Activated T-cell treated with anti-CD3 and anti-CD28 coated beads for 1 hour (primary cell): ENCODE results near the gene KCTD5.
"Not testable (repeated sequence)": the region's sequence is repeated elsewhere in the genome, so short reads cannot be mapped to it uniquely, and the experiment has no call there.

Experiments used
- DNase-seq: peaks from one replicate; pipeline ENCODE4 v3.0.0-alpha.2; 2020; ENCODE audit warnings: low read depth

The KCTD5 gene

GRCh38 chr16:2710021-2710710 lies 27.8 kb downstream of the KCTD5 start:
- no peak for DNase-seq

GRCh38 chr16:2710711-2711231 lies 28.4 kb downstream of the KCTD5 start:
- DNase-seq: no peak

GRCh38 chr16:2711370-2712062 lies 29.2 kb downstream of the KCTD5 start:
- DNase-seq: no peak

DNA sequence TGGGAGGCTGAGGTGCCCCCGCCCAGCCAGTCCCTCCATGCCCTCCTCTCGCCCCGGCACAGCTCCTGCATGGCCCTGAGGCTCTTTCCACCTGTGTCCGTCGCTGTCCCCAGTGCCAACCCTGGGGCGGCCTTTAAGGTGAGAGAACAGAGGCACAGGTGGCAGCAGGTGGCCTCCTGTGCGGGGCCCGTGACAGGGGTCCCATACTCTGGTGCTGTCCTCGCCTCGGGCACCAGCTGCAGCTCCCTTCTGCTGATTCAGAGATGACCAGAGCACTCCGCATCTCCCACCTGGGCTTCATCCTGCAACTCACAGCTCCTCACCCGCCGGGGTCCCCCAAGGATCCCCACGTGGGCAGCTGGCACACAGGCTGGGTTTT lies 29.7 kb downstream of the KCTD5 start:
- DNase-seq: no peak

DNA sequence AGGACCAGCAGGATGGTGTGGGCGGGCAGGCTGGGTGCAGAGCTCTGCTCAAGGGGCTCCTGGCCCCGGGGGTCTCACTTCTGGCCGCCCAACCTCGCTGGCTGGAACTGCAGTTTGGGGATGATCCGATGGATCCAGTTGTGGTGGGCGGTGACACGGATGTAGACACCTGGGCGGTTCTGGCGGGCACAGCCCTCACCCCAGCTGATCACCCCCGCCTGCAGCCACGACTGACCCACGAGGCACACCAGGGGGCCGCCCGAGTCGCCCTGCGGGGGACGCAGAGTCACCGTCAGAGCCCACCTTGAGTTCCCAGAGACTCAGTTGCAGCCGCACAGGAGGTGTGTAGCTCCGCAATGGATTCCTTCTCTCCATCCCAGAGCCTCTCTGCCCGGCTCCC lies 30.2 kb downstream of the KCTD5 start:
- DNase-seq: no peak

- no peak for DNase-seq
Measured at GRCh38 chr16:2713523-2713922, 31.2 kb downstream of the KCTD5 start.

DNA sequence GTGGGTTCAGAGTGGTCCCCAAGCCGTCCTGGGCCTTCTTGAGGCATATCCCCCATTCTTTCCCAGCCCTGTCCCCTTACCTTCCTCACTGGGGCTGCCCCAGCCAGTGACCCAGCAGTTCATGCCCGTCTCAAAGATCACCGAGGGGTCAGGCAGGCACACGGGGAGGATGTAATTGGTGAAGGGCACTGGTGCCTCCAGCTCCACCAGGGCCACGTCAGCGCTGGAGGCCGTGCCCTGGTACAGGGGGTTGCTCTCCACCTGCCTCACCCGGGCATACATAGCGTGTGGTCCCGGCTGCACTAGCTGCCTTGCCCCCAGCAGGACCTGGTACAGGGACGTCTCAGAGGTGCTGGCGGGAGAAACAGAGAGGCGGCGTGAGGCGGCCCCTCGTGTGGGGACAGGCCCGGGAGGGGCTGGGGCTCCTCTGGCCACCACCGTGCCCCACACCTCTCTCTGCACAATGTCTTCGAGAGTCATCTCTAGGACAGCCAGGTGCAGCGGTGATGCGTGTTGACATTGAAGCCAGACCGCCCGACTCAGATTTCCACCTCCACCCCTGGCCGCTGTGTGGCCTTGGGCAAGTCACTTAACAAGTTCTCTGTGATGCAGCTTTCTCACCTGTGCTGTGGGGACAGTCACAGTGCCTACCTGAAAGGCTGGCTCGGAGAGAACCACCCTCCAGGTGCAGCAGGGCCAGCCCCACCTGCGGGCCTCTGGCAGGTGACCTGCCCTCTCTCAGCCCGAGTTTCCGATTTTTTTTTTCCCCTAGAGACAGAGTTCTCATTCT lies 31.9 kb downstream of the KCTD5 start:
- no peak for DNase-seq

- DNase-seq: no peak
Measured at GRCh38 chr16:2715064-2715463, 32.7 kb downstream of the KCTD5 start.

DNA sequence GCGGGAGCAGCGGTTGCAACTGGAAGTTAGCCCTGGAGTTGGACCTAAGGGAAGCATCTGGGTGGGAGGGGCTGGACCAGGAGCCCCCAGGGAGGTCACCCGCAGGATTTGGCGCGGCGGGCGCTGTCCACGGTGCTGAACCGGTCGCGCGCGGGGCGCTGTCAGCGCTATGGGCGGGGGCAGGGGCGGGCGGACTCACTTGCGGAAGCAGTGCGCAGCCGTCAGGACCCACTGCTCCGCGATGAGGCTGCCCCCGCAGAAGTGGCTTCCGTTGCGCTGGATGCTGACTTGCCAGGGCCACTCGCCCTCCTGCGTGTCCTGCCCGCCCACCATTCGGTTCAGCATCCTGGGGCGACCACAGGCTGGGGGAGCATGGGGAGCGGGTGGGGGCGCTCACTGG lies 33.2 kb downstream of the KCTD5 start:
- DNase-seq: peak; percentile 79

GRCh38 chr16:2715966-2716885 lies 33.9 kb downstream of the KCTD5 start:
- DNase-seq: no peak

DNA sequence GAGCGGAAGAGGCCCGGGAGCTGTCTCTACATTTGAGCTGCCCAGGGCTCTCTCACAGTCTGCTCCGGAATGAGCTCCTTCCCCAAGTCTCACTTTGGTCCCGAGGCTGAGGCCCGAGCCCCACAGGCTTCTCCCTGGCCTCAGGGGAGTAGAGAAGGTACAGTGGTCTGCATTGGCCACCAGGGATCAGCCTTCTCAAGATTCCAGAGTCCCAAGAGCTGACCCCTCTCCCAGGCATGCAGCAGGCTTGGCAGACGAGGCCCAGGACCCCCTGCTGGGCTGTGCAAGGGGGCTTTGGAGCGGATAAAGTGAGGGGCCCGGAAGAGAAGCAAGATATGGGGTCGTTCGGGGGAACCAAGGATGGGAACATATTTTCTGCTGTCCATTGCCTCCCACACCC lies 34.6 kb downstream of the KCTD5 start:
- no peak for DNase-seq

GRCh38 chr16:2717383-2718263 lies 35.3 kb downstream of the KCTD5 start:
- DNase-seq: no peak

GRCh38 chr16:2719328-2720063 lies 37.2 kb downstream of the KCTD5 start:
- DNase-seq: no peak

GRCh38 chr16:2720064-2720457 lies 37.7 kb downstream of the KCTD5 start, which contains the start of gene PRSS27:
TSS of gene PRSS27 (minus strand) at chr16:2720224. CDS start at chr16:2720160, 64 bp downstream.
- no peak for DNase-seq

DNA sequence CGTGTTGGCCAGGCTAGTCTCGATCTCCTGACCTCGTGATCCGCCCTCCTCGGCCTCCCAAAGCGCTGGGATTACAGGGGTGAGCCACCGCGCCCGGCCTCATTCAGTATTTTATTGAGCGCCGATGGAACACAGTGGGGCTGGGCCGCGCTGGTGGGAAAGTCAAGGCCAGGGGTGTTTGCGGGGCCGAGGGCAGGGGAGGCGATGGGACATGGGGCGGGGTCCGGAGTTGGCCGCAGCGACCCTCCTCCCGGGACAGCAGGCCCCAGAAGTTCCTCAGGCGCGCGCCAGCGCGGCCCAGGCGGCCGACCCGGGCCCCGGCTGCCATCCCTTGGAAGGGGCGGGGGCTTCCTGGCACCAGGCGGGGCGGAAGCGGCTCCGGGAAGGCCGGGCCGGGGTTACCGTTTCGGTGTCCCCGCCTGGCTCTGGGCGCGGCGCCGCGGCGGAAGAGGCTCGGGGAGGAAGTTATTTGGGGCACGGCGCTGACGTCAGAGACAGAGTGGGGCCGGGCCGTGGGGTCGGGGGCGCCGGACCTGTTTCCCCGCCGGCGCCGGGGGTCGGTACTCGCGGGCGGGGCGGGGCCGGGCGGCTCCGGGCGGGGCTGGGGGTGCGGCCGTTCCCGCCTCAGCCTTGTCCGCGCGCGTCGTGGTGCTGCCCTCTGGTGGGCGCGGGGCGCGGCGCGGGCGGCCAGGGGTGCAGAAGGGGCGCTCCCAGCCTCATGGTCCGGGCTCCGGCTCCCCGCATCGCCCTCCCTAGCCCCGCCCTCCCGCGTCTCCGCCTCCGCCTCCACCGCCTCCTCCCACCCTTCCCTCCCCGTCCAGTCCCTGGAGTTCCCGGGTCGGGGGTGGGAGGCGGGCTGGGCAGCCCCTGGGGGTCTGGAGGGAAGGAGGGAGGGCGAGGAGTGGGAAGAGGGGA lies 38.7 kb downstream of the KCTD5 start:
- peak; percentile 71 for DNase-seq

DNA sequence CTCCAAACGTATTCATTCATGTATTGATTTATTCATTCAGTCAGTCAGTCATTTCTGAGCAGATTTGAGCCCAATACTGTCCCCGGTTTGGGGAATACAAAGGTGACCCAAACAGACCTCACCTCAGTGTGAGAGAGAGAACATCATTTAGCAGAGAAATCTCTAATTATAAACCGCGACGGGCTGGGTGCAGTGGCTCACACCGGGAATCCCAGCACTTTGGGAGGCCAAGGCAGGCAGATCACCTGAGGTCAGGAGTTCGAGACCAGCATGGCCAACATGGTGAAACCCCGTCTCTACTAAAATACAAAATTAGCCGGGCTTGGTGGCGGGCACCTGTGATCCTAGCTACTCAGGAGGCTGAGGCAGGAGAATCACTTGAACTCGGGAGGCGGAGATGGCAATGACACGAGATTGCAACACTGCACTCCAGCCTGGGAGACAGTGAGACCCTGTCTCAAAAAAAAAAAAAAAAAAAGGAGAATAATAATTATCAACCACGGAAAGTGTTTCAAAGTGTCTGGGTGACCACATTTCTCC lies 39.4 kb downstream of the KCTD5 start:
- not testable (repeated sequence) for DNase-seq

GRCh38 chr16:2724088-2724676 lies 41.9 kb downstream of the KCTD5 start:
- DNase-seq: no peak

DNA sequence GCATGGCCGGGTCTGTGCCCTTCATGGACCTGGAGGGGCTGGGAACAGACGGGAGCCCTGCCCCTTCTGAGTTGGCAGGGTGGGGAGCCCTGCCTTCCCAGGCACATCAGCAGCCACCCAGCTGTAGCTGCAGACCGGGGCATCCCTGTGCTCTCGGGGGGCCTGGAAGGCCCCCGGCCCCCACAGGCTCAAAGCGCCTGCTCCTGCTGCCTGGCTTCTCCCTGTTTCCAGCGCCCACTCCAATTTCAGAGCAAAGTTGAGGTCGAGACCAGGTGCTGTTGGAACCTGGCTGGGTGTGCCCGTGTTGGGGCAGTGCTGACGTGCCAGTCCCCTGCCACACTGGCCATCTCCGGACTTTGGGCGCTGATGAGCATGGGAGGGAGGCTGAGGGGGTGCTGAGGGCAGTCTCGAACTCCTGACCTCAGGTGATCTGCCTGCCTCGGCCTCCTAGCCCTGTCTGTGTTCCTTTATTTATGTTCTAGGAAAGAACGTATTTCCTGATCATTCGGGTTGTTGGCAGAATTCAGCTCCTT lies 42.6 kb downstream of the KCTD5 start:
- no peak for DNase-seq
